ENCODE data around the gene MAP3K12.

GRCh38 chr12:53466640-53467039 is 32.6 kb downstream of the MAP3K12 start:
- TF ChIP-seq CTCF (conservative IDR thresholded peaks at IDR 0.05; ENCODE audit: low read depth, low read length), result no peak
- no peak for TF ChIP-seq POLR2A (IDR thresholded peaks at IDR 0.05; ENCODE audit: low read depth, low read length)
- TF ChIP-seq USF2 (IDR thresholded peaks at IDR 0.05; ENCODE audit: low read depth, low read length), result no peak
- TF ChIP-seq MAFK (IDR thresholded peaks at IDR 0.05; ENCODE audit: low read depth, low read length), result no peak
- no peak for TF ChIP-seq RFX5 (IDR thresholded peaks at IDR 0.05; ENCODE audit: low read depth, low read length)
- no peak for TF ChIP-seq RCOR1 (IDR thresholded peaks at IDR 0.05; ENCODE audit: insufficient replicate concordance, low read length)
- TF ChIP-seq RAD21 (IDR thresholded peaks at IDR 0.05; ENCODE audit: low read length), result no peak
- no peak for TF ChIP-seq FOS (IDR thresholded peaks at IDR 0.05; ENCODE audit: low read depth, low read length)
- no peak for TF ChIP-seq MXI1 (IDR thresholded peaks at IDR 0.05; ENCODE audit: borderline replicate concordance, low read depth, low read length)
- no peak for TF ChIP-seq CEBPB (IDR thresholded peaks at IDR 0.05; ENCODE audit: low read depth, low read length)
- TF ChIP-seq SMC3 (IDR thresholded peaks at IDR 0.05; ENCODE audit: low read depth, low read length), result no peak
- TF ChIP-seq ELK1 (IDR thresholded peaks at IDR 0.05; ENCODE audit: borderline replicate concordance, low read depth, low read length), result no peak
- TF ChIP-seq BHLHE40 (IDR thresholded peaks at IDR 0.05; ENCODE audit: low read depth, low read length), result no peak
- no peak for TF ChIP-seq CHD1 (IDR thresholded peaks at IDR 0.05; ENCODE audit: low read depth, low read length)

Data from IMR-90 (cell line).